Erythroblast (primary cell): Measurements from ENCODE around the gene SC5D.

ENCODE experiments used
- GATA1 ChIP-seq: IDR thresholded peaks from 2 replicates; pipeline ENCODE4 v1.6.1; 2011; ENCODE audit warnings: low read depth, mild to moderate bottlenecking, control low read depth, low read length, moderate library complexity
- POLR2A ChIP-seq: IDR thresholded peaks from 2 replicates; pipeline ENCODE4 v1.6.1; 2011; ENCODE audit warnings: mild to moderate bottlenecking, low read length

GRCh38 chr11:121334973-121335710, 42.6 kb downstream of the SC5D start:
- no peak for TF ChIP-seq POLR2A
- TF ChIP-seq GATA1, result no peak
